Sigmoid colon (tissue), 7 donors: ENCODE measurements around the gene OGFRL1. TPM values are rescaled to one million over a fixed set of nuclear protein-coding genes. Genes with fewer than 3 reads are reported as not detected.

Experiments used
- DNase-seq: peaks from one replicate; pipeline ENCODE4 v3.0.0-alpha.2; 2019
- H3K27ac ChIP-seq, 4 donors: fragments of 200-600 bp; sonication (generic); one replicate each; pipeline ENCODE4 v1.5.1; 2016 to 2019; ENCODE audit warnings: mild to moderate bottlenecking in 1 of 4
- H3K27me3 ChIP-seq, 3 donors: fragments of 200-600 bp; sonication (generic); one replicate each; pipeline ENCODE4 v1.5.1; 2019; ENCODE audit warnings: mild to moderate bottlenecking in 1 of 3
- H3K36me3 ChIP-seq, 4 donors: fragments of 200-600 bp; sonication (generic); one replicate each; pipeline ENCODE4 v1.5.1; 2016 to 2019
- H3K4me1 ChIP-seq, 4 donors: fragments of 200-600 bp; sonication (generic); one replicate each; pipeline ENCODE4 v1.5.1; 2017 to 2019
- H3K4me3 ChIP-seq, 4 donors: fragments of 200-600 bp; sonication (generic); one replicate each; pipeline ENCODE4 v1.5.1; 2017 to 2019; ENCODE audit warnings: mild to moderate bottlenecking in 2 of 4, moderate library complexity in 1 of 4
- H3K9me3 ChIP-seq, 4 donors: fragments of 200-600 bp in 3 of 4; sonication (generic) in 3 of 4; one replicate each; pipeline versions ENCODE4 v1.5.1 to v1.6.1; 2013 to 2019
- EP300 ChIP-seq, 4 donors: sonication (generic); formaldehyde crosslinking; IDR thresholded peaks; one replicate each; pipeline ENCODE4 v1.6.1; 2017; ENCODE audit warnings: antibody characterized with exemption in 4 of 4
- POLR2A ChIP-seq, 2 donors: fragments of 450-650 bp; IDR thresholded peaks; one replicate each; pipeline ENCODE4 v1.6.1; 2016; ENCODE audit warnings: antibody characterized with exemption in 2 of 2, mild to moderate bottlenecking in 2 of 2, moderate library complexity in 2 of 2
- POLR2AphosphoS5 ChIP-seq, 4 donors: sonication (generic); formaldehyde crosslinking; IDR thresholded peaks; one replicate each; pipeline ENCODE4 v1.6.1; 2017; ENCODE audit warnings: antibody characterized with exemption in 4 of 4
- WGBS, 2 donors: extraction: QIAGEN DNeasy Blood & Tissue Kit; methylation state at CpG; one replicate each; pipeline ENCODE4 v1.1.7; 2013; 5-methylcytosine and 5-hydroxymethylcytosine counted together
- intact Hi-C: fragments of 100-400 bp; cut with DNase I; formaldehyde crosslinking; loops from one replicate; pipeline ENCODE4 v1.15.1; 2023
- polyA plus RNA-seq, 3 donors: library from polyadenylated mRNA; stranded (reverse); fragments of 200-250 nt; gene quantifications; one replicate each; pipeline ENCODE4 v1.2.3, GENCODE V29; 2013
- total RNA-seq, 4 donors: library from RNA; depleted of rRNA; stranded (reverse); fragments of >200 nt; gene quantifications; one replicate each; pipeline ENCODE4 v1.1.0, GENCODE V29; 2016
- TF ChIP-seq, protein P1 (sequence below), 4 experiments: fragments of 450-650 bp in 3 of 4; fragments of 200-600 bp in 1 of 4; IDR thresholded peaks; one replicate each; pipeline ENCODE4 v1.5.1; 2016 to 2019; ENCODE audit warnings: antibody characterized with exemption in 4 of 4, mild to moderate bottlenecking in 3 of 4, moderate library complexity in 2 of 4
- donor health status: healthy with polysubstance abuse.
- donor health status: Bipolar disorder and iron deficiency.
- donor health status: healthy.

The OGFRL1 gene
- total and polyA plus RNA-seq, 7 donors = 3.2 to 58.5 (median 23.0) TPM

DNA sequence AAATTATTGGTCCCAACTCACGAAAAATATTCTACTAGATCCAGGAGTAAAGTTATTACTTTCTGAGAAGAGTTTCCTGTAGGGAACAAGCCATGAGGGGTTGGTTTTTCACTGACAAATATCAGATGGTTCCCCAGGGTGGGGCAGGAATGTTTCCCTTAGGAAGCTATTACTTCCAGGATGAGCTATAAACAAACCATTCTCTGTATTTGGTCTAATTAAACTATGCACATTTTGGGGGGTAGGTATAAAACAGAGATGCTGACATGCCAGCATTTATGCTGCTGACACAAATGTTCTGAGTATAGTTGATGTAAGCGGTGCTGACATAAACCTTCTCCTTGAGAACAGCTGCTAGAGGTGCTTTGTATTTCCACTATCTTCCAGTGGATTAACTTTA lies 54.2 kb downstream of the OGFRL1 start:
- Histone ChIP-seq H3K4me1 (no peaks in the 10 kb centered on the region), H3K4me3 (no peak overlapping the region), H3K36me3 (no peaks in the 10 kb centered on the region), H3K9me3 (no peaks in the 10 kb centered on the region), H3K27ac (no peak overlapping the region), H3K27me3 (no peaks in the 10 kb centered on the region)
- no peak for DNase-seq
- WGBS, 2 donors = 65 to 70% methylated on average over 2 of the region's 2 CpGs
- TF ChIP-seq POLR2A (IDR thresholded peaks at IDR 0.05) = no peak
- TF ChIP-seq EP300 (IDR thresholded peaks at IDR 0.05) = no peak
- TF ChIP-seq, protein P1, sequence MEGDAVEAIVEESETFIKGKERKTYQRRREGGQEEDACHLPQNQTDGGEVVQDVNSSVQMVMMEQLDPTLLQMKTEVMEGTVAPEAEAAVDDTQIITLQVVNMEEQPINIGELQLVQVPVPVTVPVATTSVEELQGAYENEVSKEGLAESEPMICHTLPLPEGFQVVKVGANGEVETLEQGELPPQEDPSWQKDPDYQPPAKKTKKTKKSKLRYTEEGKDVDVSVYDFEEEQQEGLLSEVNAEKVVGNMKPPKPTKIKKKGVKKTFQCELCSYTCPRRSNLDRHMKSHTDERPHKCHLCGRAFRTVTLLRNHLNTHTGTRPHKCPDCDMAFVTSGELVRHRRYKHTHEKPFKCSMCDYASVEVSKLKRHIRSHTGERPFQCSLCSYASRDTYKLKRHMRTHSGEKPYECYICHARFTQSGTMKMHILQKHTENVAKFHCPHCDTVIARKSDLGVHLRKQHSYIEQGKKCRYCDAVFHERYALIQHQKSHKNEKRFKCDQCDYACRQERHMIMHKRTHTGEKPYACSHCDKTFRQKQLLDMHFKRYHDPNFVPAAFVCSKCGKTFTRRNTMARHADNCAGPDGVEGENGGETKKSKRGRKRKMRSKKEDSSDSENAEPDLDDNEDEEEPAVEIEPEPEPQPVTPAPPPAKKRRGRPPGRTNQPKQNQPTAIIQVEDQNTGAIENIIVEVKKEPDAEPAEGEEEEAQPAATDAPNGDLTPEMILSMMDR (IDR thresholded peaks at IDR 0.05) = no peak
- TF ChIP-seq POLR2AphosphoS5 (IDR thresholded peaks at IDR 0.05) = no peak
- intact Hi-C loops = no loop called here

DNA sequence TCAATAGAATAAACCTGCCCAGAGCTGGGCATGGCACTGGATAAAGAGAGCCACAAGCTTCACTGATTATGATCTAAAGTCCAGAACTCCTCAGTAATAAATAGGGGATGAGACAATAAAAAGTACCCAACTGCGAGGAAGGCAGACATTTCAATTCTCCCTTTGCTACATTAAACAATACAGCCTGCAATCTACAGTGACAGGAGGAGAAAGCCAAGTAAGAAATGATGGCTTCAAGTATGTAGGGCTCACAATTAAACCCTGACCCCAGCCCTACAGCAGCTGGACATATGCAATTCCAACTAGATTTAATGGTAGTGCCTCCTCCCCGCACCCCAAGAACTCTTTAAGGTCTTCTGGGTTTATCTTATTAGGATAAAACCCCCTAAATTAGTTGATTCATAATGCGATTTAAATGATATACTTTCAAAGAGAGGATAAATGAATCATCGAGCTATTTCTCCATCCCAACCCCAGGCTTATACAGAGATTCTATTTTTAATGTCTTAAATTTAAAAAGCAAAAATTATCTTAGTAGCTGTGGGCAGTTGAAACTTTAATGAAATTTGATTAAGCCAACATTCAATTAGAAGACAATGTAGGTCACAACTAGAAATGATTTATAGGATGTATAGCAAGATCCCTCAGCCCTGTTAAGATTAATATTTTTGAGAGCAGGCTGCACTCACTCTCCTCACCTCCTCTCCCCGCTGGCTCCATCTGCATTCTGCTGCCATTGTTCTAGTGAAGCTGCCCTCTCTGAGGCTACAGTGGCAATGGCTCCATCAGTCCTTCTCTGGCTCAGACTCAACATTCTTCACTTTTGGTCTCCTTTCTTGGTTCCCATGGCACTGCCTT lies 57.1 kb downstream of the OGFRL1 start:
- Histone ChIP-seq H3K9me3 (no peaks in the 10 kb centered on the region), H3K36me3 (no peaks in the 10 kb centered on the region), H3K4me3 (no peak overlapping the region), H3K27ac (no peak overlapping the region), H3K27me3 (no peaks in the 10 kb centered on the region), H3K4me1 (peaks cover 0 to 15% (median 11%) of the 10 kb centered on the region in 4 donors)
- intact Hi-C loops = loop anchor here (2.0 kb wide), 1 partner anchor 155 kb away; no protein-coding TSS in a partner anchor
- TF ChIP-seq EP300 (IDR thresholded peaks at IDR 0.05) = no peak
- TF ChIP-seq POLR2A (IDR thresholded peaks at IDR 0.05) = no peak
- no peak for TF ChIP-seq POLR2AphosphoS5 (IDR thresholded peaks at IDR 0.05)
- TF ChIP-seq, protein P1 (IDR thresholded peaks at IDR 0.05) = no peak
- WGBS, 2 donors = 70 to 82% methylated on average over 5 of the region's 5 CpGs
- no peak for DNase-seq

DNA sequence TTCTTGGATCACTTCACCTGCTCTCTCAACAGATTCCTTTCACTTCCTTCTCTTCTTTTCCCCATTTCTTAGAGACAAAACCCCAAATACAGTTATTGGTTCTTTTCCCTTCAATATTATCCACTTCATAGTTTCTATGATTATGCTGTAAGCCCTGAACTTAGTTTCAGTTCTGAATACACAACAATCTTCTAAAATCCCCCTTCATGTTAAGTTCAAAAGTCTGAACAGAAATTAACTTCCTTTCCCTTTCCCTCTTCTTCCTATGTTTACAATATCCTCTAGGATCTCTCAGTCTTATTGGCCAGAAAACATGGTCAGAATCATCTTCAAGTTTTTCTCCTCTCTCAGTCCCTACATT lies 57.7 kb downstream of the OGFRL1 start:
- no peak for DNase-seq
- intact Hi-C loops = loop anchor here (2.0 kb wide), 1 partner anchor 156 kb away; no protein-coding TSS in a partner anchor
- no peak overlapping the region for H3K4me3 ChIP-seq

DNA sequence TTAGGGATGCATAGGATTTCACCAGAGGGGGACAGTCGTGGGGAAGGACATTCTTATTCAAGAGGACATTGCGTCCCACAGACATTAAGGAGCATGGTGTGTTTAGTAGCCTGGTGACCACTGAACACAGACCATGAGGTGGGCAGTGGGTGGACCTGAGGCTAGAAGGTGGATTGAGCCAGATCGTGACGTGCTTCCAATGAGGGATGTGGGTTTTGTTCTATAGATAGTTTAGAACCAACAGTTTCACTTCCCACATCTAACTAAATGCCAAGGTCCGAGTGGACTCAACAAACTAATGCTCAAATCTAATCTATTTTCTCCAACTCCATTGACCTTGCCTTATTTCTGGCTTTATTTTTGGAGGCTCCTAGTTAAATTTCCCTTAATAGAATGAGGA lies 58.5 kb downstream of the OGFRL1 start:
- Histone ChIP-seq H3K27me3 (no peaks in the 10 kb centered on the region), H3K27ac (no peak overlapping the region)
- 78 to 84% methylated on average over 5 of the region's 5 CpGs for WGBS, 2 donors

More for the DNA sequence above, 57.7 kb downstream of the OGFRL1 start:
- H3K9me3 ChIP-seq = no peaks in the 10 kb centered on the region
- TF ChIP-seq, protein P1 (IDR thresholded peaks at IDR 0.05) = no peak
- TF ChIP-seq POLR2AphosphoS5 (IDR thresholded peaks at IDR 0.05) (no peak), EP300 (IDR thresholded peaks at IDR 0.05) (no peak), POLR2A (IDR thresholded peaks at IDR 0.05) (no peak)
- H3K27ac ChIP-seq = no peak overlapping the region
- peaks cover 0 to 21% (median 17%) of the 10 kb centered on the region in 4 donors for H3K4me1 ChIP-seq
- no peaks in the 10 kb centered on the region for H3K27me3 ChIP-seq
- no peaks in the 10 kb centered on the region for H3K36me3 ChIP-seq

DNA sequence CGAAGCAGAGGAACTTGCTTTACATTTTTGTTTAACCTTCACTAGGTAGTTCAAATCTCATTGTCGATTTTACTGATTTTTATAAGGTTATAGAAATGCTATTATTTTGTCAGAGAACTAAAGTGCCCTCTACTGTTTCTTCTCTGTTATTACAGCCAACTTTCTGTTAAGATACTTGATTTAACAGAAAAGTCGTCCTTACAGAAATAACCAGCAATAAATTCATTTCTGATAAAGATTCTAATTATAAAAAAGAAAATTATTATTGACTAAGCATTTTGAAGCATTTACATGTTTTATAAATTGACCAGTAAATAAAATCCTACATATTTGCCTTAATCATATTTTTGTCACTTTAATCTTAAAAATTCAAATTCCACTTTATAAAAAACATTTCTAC lies 60.8 kb downstream of the OGFRL1 start:
- no peaks in the 10 kb centered on the region for H3K9me3 ChIP-seq
- no peak for TF ChIP-seq POLR2AphosphoS5 (IDR thresholded peaks at IDR 0.05)
- TF ChIP-seq, protein P1 (IDR thresholded peaks at IDR 0.05) = peak in 3 of 4 experiments; percentile 42 to 67 (median 45)
- H3K27me3 ChIP-seq = no peaks in the 10 kb centered on the region
- H3K27ac ChIP-seq = peak overlapping the region; percentile 58 to 68 (median 65)
- intact Hi-C loops = no loop called here
- no peak overlapping the region for H3K4me3 ChIP-seq
- peaks cover 0 to 28% (median 19%) of the 10 kb centered on the region in 4 donors for H3K4me1 ChIP-seq
- no peak for DNase-seq
- H3K36me3 ChIP-seq = no peaks in the 10 kb centered on the region
- 8 to 27% methylated on average over 3 of the region's 3 CpGs for WGBS, 2 donors

More for the DNA sequence above, 58.5 kb downstream of the OGFRL1 start:
- TF ChIP-seq EP300 (IDR thresholded peaks at IDR 0.05) (no peak), POLR2AphosphoS5 (IDR thresholded peaks at IDR 0.05) (no peak)
- H3K36me3 ChIP-seq = no peaks in the 10 kb centered on the region
- intact Hi-C loops = loop anchor here (2.0 kb wide), 1 partner anchor 156 kb away; no protein-coding TSS in a partner anchor
- H3K4me1 ChIP-seq = peaks cover 0 to 28% (median 19%) of the 10 kb centered on the region in 4 donors
- no peak overlapping the region for H3K4me3 ChIP-seq
- H3K9me3 ChIP-seq = no peaks in the 10 kb centered on the region
- DNase-seq = no peak
